GM19467 (cell line): ENCODE results near the gene TSFM.
"Not testable (repeated sequence)": the region's sequence is repeated elsewhere in the genome, so short reads cannot be mapped to it uniquely, and the experiment has no call there.

Source experiments
- ATAC-seq: cut with Tn5 transposase; IDR thresholded peaks from one replicate; pipeline ENCODE4 v1.9.1; 2021; ENCODE audit warnings: mild to moderate bottlenecking, moderate library complexity; ENCODE audit not compliant: unreplicated experiment

The TSFM gene

DNA sequence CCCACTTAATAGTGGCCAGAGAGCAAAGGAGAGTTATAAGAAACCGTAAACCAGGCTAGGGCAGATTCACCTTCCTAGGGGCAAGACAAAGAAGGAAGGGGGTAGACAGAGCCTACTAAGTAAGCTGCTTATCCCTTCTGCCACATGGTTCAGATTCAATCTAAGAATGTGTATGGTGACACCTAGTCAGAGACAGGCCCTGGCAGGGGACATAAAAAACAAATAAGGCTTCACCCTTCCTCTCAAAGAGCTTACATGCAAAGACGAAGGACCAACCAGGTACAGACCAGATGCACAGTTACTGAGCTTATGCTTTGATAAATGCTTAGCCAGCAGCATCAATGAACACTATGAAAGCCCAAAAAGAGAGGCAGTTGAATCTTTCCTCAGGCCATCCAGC is 20.1 kb upstream of the TSFM start:
- ATAC-seq, result no peak

DNA sequence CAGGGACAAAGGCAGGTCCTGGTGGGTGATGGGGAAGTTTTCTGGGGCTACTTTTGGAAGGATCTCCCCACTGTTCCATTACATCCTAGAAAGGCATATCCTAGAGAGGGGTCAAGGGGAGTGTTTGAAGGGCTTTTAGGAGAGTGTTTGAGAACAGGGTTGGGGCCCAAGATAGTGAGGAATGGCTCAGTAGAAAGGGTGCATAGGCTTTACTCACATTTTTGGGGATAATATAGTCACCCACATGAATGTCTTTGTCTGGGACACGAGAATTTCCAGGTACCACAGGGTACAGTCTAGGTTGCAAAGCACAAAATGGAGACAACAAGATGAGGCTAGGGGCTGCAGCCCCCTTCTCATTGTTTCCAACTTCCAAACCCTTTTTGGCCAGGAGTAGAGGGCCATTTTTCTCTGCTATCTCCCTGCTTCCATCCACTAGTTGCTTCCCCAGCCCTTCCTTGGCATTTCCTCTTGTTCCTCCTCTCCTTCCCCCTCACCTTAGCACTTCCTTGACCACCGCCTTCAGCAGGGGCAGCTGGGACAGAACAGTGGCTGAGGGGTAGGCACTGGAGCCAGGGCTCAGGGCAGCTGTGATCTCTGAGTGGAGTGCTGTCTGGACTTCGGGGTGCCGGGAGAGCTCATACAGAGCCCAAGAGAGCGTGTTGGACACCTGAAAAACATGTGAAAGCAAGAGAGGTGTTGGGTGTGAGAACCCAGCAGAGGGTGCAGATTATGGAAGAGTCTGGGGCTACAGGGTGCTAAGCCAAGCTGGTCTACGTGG is 18.5 kb upstream of the TSFM start:
- no peak for ATAC-seq

DNA sequence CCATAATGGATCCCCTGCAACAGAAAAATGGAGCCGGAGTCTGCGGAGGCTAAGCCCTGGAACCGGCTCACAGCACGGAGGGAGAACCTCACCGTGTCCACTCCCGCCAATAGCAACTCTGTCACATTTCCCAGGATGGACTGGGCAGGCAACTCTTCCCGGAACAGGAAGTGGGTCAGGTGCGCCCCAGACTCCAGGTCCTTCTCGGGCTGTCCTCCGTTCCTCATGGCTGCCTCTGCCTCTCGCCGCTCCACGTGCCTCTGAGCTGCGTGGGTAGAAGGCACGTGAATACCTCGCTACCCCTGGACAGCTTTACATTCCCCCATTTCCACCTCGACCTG is 18.0 kb upstream of the TSFM start:
- ATAC-seq, result no peak

DNA sequence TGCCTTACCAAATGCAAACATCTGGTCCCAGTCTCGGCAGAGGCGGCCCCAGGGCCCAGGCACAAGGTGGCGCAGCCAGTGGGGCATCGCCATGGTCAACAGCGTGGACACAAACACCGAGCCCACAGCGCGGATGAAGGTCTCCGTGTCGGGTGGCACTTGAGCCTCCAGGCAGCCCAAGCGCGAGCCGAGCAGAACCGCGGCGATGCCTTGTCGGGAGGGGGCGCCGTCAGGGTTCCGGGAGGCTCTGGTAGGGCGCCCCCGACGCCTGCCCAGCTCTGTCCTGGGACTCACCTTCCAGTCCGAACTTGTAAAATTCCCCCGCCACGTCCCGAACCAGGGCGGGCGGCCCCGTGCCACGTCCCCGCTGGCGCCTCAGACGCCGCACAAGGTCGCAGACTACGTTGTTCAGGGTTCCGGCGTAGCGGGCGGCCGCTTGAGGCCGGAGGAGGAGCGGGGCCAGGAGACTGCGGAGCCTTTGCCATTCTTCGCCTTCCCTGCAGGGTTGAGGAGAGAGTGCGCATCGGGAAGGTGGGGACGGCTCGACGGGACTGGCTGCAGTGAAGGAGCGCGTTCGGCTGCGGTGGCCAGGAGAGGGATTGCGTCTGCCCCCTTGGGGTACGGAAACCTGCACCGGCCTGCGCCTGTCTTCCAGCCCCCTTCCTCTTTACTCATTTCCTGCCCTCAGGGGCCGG is 17.4 kb upstream of the TSFM start:
- peak; percentile 39 for ATAC-seq

DNA sequence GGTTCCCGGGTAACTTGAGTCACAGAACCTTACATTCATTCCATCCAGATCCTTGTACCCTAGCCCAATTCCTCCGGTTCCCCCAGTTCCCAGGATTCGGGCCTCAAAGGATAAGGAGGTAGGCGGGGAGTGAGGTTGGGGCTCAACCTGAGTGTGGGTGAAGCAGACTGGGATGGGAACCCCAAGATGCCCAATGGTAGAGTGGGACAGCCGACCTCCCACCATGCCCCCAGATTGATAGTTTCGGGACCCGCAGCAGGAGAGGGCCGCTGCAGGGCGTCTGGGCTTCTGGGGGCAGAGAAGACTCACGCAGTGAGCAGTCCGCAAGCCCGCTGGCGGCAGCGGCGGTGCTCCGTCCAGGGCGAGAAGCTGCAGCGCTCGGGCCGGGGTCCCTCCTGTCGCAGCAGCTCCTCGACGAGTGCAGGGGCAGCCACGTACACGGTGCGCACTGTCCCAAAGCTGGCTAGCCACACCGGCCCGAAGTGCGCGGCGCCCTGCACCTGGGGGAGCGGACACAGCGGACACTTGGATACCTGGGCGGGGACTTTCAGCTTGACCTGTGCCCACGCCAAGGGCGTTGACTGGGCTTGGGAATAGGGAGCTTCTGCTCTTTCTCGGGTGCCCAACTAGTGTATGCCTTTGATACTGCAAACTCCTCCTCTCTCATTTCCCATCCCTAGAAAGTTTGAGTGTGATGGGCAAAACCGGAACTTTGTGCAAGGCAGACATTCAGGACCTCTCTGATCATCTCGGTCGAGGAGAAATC is 16.7 kb upstream of the TSFM start:
- ATAC-seq, result no peak

DNA sequence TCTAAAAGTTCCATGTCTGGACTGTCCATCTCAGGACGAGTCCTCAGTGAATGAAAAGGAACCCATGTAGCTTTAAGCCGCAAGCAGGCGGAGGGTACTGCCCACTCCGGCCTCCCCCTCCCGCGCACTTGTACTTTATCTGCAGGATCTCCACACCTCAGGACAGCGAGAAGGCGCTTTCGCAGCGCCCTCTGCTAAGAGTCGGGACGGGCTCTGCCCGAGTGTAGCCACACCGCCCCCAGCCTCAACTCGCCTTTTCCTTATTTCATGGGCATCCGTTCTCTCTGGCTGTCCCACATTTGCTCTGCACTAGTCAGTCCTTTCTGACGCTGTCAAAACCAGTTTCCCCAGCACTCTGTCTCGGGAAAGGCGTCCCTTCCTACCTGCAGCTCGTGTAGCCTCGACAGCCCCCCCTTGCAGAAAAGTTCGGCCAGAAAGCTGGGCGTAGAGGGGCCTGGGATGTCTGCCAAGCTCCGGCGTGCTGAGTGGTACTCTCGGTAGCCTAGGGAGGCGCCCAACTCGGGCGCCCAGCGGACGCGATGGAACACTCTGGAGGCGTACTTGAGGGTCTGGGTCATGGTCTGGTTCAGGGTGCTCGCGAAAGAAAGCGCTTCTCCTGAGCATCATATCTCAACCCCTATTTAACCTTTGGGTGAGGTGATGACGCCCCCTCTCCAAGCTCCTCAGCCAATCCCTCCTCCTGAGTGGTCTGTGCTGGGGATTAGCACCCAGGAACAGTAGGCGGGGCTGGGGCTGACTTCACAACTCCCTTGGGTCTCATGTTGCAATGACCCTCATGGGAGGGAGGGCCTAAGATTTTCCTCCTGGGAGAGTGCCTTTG is 15.9 kb upstream of the TSFM start, which contains the start of gene CYP27B1:
Gene CYP27B1 (minus strand): TSS at position 615 of the 841 bp plus-strand sequence. CDS start 37 bp downstream, at position 578.
- no peak for ATAC-seq

DNA sequence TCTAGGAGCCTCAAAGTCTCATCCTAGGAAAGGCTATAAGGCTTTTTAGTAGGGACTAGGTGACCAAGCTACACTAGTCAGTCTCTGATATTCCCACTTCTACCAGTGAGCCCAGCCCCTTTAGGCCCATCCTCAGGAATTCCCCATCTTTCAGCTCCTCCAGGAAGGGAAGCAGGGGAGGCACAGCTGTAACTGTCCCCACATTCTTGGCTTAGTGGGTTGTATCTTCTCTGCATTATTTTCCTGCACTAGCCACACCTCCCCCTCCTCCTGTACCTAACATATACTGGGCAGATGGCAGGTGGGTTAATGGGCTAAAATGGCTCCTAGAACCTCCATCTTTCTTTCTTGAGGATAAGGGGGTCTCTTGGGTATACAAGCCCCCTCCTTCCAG is 15.3 kb upstream of the TSFM start:
- ATAC-seq, result no peak

DNA sequence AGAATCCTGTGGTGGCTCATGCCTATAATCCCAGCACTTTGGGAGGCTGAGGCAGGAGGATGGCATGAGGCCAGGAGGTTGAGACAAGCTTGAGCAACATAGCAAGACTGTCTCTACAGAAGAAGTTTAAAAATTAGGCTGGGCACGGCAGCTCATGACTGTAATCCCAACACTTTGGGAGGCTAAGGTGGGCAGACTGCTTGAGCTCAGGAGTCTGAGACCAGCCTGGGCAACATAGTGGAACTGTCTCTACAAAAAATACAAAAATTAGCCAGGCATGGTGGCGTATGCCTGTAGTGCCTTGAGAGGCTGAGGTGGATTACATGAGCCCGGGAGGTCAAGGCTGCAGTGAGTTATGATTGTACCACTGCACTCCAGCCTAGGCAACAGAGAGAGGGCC is 14.7 kb upstream of the TSFM start:
- ATAC-seq, result no peak

DNA sequence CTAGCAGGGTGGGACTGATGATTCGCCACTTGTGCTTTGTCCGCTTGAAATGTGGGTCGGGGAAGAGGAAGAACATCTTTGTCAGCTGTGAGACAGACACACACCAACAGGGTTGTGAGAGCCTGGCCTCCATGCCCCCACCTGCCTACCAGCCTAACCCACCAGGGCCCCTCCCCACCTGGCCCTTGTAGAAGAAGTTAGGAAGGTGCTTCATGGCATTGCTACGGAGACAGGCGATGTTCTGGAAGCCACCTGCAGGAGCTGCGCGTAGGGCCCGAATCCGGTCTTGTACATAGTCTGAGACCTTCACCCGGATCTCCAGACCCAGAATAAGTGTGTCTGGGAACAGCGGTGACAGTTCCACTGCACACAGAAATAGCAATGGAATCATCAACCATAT is 13.0 kb upstream of the TSFM start:
- ATAC-seq, result no peak

DNA sequence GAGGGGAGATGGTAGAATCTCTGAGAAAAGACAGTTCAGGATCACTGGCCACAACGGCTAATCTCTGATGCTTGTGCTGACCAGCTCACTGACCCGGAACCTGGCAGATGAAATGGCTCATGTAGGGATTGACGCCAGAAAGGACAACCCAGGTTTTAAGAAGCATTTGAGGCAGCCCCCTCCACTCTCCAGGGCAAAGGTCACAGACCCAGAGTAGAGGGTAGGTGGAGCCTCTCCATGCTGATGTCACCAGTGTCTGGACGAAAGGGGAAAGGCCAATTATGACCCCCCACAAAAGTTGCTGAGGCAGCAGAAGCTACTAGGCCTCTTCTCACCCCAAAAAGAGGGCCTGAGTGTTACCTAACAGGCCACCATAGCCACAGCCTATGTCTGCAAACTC is 11.9 kb upstream of the TSFM start:
- ATAC-seq, result no peak

DNA sequence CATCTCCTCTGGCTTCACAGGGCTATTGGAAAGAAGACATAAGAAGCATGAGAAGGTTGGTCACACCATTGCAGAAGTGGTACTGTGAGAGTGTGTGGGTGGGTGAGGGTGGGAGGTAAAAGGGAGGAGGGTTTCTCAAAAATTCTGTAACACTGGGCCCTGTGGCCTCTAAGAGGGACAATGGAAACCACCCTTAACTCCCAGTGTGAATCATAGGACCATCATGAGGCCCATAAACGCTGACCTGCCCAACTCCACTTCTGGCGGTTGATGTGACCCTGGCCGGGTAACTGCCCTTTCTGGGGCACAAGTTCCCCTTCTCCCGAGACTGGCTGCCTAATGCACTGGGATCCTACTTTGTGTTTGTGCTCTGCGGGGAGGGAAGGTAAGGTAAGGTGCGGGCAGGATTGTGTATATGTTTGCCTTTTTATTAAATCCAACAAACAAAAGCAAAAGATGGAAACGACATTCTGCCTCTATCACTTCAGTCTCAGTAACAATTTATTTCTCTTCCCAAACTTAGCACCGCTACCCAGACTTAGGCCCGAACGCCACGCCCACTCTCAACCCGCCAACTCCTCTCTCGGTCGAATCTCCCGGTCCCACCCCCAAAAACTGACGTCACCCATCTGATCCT is 11.2 kb upstream of the TSFM start:
- ATAC-seq, result peak; percentile 58

DNA sequence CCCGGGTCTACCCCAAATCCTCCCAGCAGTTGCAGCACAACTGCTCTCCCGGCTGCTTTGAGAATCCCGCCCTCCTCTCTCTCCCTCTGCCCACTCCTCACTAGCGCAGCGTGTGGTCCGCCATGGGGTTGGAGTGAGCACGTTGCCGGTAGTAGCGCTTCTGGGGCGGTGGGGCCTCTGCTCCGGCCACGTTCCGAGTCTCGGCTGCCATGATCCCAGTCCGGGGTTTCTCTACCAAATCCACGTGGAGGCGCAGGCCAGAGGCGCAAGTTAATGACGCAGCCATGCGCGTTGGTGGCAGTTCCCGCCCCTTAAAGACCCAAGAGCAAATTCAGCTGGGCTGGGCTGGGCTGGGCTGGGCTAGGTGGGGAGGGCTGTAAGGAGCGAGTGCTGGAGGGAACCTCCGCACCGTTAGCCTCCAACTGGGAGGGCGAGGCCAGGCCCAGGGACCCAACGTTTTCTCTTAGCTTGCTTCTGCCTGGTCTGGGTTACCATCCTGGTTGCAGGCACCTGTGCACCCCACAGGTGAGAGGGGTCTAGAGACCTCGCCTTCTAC is 10.6 kb upstream of the TSFM start, which contains the start of gene METTL1:
Gene METTL1 (minus strand): TSS at position 233 of the 556 bp plus-strand sequence. CDS start 22 bp downstream, at position 211.
- ATAC-seq, result peak; percentile 82

DNA sequence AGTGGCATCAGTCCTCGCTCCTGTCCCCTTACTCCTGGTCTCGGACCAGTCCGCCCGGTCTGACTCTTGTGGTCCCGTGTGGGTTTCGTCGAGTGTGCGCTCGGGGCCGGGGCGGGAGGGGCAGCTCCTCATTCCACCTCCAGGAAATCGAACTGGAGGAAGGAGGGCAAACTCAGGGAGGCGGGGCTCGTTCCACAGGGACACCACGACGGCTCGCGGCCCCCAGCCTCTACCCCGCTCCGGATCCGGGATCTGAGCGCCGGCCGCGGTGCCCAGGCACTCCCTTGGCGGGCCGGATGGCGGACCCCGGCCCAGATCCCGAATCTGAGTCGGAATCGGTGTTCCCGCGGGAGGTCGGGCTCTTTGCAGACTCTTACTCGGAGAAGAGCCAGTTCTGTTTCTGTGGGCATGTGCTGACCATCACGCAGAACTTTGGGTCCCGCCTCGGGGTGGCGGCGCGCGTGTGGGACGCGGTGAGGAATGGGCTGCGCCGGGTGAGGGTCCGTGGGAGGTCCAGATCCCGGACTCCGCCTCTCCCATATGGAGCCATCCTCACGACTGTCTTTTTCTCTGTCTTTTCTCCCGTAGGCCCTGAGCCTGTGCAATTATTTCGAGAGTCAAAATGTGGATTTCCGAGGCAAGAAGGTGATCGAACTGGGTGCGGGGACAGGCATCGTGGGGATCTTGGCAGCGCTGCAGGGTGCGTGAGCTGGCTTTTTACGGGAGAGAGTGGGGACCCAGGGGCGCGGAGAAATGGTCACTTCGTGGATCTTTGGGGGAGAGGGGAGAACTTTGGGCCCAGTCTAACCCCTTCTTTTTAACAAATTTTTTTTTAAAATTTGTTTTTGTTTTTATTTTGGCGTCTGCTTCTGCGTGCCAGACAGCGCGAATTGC is 9.9 kb upstream of the TSFM start, which contains the start of gene EEF1AKMT3:
Gene EEF1AKMT3 (plus strand): TSS at position 186 of the 894 bp plus-strand sequence. CDS start 111 bp downstream, at position 297.
- no peak for ATAC-seq

DNA sequence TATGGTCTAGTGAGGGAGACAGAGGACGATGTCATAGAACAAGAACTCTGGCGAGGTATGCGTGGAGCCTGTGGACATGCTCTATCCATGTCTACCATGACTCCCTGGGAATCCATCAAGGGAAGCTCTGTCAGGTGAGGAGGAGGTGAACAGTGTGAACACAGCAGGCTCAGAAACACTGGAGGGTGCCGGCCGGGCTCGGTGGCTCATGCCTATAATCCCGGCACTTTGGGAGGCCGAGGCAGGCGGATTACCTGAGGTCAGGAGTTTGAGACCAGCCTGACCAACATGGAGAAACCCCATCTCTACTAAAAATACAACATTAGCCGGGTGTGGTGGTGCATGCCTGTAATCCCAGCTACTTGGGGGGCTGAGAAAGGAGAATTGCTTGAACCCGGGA is 8.0 kb upstream of the TSFM start:
- not testable (repeated sequence) for ATAC-seq

DNA sequence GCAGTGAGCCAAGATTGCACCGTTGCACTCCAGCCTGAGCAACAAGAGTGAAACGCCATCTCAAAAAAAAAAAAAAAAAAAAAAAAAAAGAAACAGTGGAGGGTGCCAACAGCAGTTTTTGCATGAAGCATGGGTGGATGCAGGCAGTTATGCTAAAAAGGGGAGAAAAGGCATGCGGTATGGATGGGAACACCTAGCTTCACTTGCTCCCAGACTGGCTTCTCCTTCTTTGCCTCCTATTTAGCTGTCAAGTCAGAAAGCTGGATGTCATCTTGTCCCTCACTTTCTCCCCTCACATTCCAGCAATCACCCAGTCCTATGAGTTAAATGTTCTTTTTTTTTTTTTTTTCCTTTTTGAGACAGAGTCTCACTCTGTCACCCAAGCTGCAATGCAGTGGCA is 7.5 kb upstream of the TSFM start:
- ATAC-seq, result no peak

DNA sequence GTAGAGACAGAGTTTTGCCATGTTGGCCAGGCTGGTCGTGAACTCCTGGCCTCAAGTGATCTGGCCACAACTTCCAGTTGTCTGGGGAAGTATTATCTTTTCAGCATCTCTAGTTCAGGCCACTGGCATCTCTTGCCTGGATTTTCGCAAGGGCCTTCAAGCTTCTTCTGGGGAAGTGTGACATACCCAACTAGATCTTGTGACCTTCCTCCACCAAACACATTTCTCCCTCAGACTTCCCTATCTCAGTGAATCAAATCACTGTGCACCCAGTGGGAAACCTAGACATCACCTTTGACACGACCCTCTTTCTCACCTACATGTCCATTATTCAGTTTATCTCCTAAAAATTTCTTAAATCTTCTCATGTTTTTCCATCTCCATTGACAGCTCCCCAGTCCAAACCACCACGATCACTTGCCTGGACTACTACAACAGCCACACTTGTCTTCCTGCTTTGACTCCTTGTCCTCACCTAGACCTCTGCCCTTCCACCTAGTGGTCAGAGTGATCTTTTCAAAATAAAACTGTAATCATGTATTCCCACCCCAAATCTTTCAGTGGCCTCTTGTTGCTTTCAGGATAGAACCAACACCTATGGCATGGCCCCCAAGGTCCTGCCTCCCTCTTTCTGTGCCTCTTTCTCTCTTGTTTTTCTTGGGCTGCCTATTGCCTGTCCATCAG is 6.9 kb upstream of the TSFM start:
- ATAC-seq, result no peak

DNA sequence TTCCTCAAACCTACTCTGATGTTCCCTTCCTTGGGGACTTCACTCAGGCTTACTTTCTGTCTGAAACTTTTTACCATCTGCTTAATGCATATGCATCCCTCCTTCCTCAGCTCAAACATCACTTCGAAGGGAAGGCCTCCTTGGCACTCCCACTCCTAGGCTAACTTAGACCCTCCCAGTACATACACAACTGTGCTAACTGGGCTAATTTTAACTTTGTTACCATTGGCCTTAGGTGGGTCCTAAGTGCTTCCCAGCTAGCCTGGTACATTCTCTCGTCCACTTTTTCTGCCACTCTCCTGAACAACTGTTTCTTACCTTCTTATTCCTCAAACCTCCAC is 6.4 kb upstream of the TSFM start:
- ATAC-seq, result no peak

DNA sequence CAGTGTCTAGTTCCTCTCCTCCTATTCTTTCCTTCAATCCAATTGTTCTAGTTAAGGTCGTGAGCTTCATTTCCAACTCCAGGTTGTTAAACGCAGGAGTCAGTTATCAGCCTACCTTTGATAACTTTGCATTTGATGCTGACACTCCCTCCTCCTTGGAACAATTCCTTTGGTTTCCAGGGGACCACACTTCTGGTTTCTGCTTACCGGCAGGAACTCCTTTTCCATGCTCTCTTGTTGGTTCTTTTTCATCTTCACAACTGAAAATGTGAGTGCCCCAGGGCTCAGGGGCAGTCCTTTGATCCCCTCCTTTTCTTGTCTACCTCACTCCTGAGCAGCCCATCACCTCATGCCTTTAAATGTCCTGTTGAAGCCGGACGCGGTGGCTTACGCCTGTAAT is 5.2 kb upstream of the TSFM start:
- no peak for ATAC-seq
